HCT116 (cell line): Measurements from ENCODE around the gene RNF150. TPM values are rescaled to one million over a fixed set of nuclear protein-coding genes. Genes with fewer than 3 reads are reported as not detected.

Experiments
- ATAC-seq: fragments of 200-7000 bp; cut with Tn5 transposase; 2 replicates; pipeline ENCODE4 v1.9.1; 2020; ENCODE audit warnings: mild to moderate bottlenecking, moderate library complexity
- BruUV-seq: library from RNA; stranded (reverse); fragments of 400-500 nt; replicated peaks from 2 replicates; lab custom pipeline; 2021; lab: Mats Ljungman, UMichigan
- CTCF ChIA-PET: fragments of 300-600 bp; sonication (Branson Sonifier 250); formaldehyde crosslinking; loops from one replicate; lab custom pipeline; 2021; ENCODE audit warnings: antibody characterized with exemption; lab: Charles Lee
- POLR2A ChIA-PET: fragments of 300-600, 350-600 bp; sonication (Branson Sonifier 250); formaldehyde crosslinking; loops from one replicate; lab custom pipeline; 2021; ENCODE audit warnings: antibody characterized with exemption; lab: Charles Lee
- RAD21 ChIA-PET, 2 experiments: fragments of 300-600 bp; sonication (Branson Sonifier 250); formaldehyde crosslinking; loops; one replicate each; lab custom pipeline; 2023; ENCODE audit warnings: low total read pairs in 2 of 2; ENCODE audit not compliant: uncharacterized antibody in 2 of 2, unreplicated experiment in 2 of 2, low non-redundant PET in 1 of 2; lab: Charles Lee
- DNase-seq: peaks from one replicate; pipeline ENCODE4 v3.0.0-alpha.2; 2010; ENCODE audit warnings: low read depth, low spot score
- H2AFZ ChIP-seq: fragments of 200-600 bp; shearing (Covaris generic), sonication (generic); 2 replicates; pipeline ENCODE4 v1.6.1; 2017; ENCODE audit warnings: low read depth, mixed run types, mixed read lengths, antibody characterized with exemption, low read length; ENCODE audit not compliant: poor library complexity, severe bottlenecking
- H3K27ac ChIP-seq: 2 replicates; pipeline ENCODE4 v1.5.1; 2012; ENCODE audit warnings: low read depth, low read length
- H3K27me3 ChIP-seq: fragments of 200-600 bp; sonication (generic); 2 replicates; pipeline ENCODE4 v1.6.1; 2016; ENCODE audit warnings: mixed run types, low read length, mixed read lengths; ENCODE audit not compliant: insufficient read depth
- H3K36me3 ChIP-seq, 2 experiments: fragments of 200-500 bp in 1 of 2; fragments of 200-600 bp in 1 of 2; sonication (Bioruptor generic) in 1 of 2; sonication (generic) in 1 of 2; 2 replicates each; pipeline versions ENCODE4 v1.5.1 to v1.6.1; 2014 to 2016; ENCODE audit warnings: low read length in 2 of 2, inconsistent platforms in 1 of 2, mixed read lengths in 1 of 2, mixed run types in 1 of 2; ENCODE audit not compliant: insufficient read depth in 2 of 2, control insufficient read depth in 1 of 2
- H3K4me1 ChIP-seq, 2 experiments: fragments of 200-600 bp in 1 of 2; sonication (generic) in 1 of 2; 2 replicates each; pipeline versions ENCODE4 v1.5.1 to v1.6.1; 2012 to 2017; ENCODE audit warnings: low read length in 2 of 2, inconsistent platforms in 1 of 2, mild to moderate bottlenecking in 1 of 2, mixed read lengths in 1 of 2, mixed run types in 1 of 2, moderate library complexity in 1 of 2; ENCODE audit not compliant: insufficient read depth in 2 of 2, control insufficient read depth in 1 of 2
- H3K4me2 ChIP-seq: fragments of 200-600 bp; sonication (generic); 2 replicates; pipeline ENCODE4 v1.6.1; 2017; ENCODE audit warnings: mixed run types, low read length, mixed read lengths
- H3K4me3 ChIP-seq, 2 experiments: fragments of 200-600 bp in 1 of 2; sonication (generic) in 1 of 2; replicated peaks in 1 of 2; 2 replicates each; pipeline ENCODE4 v1.5.1; 2011 to 2016; ENCODE audit warnings: low read length in 2 of 2, control low read depth in 1 of 2, low read depth in 1 of 2, mild to moderate bottlenecking in 1 of 2, mixed read lengths in 1 of 2, mixed run types in 1 of 2
- H3K79me2 ChIP-seq: fragments of 200-600 bp; sonication (generic); 2 replicates; pipeline ENCODE4 v1.6.1; 2017; ENCODE audit warnings: mild to moderate bottlenecking, mixed run types, low read length, moderate library complexity, mixed read lengths; ENCODE audit not compliant: insufficient read depth
- H3K9ac ChIP-seq: fragments of 200-600 bp; sonication (generic); 2 replicates; pipeline ENCODE4 v1.6.1; 2016; ENCODE audit warnings: low read length, mixed read lengths
- H3K9me2 ChIP-seq: fragments of 200-600 bp; sonication (generic), shearing (Covaris generic); 2 replicates; pipeline ENCODE4 v1.6.1; 2017; ENCODE audit warnings: mixed run types, mild to moderate bottlenecking, moderate library complexity; ENCODE audit not compliant: insufficient read depth
- H3K9me3 ChIP-seq, 2 experiments: fragments of 200-500 bp in 1 of 2; fragments of 200-600 bp in 1 of 2; sonication (Bioruptor generic) in 1 of 2; sonication (generic) in 1 of 2; 2 replicates each; pipeline ENCODE4 v1.6.1; 2014 to 2017; ENCODE audit warnings: low read length in 2 of 2, mixed read lengths in 2 of 2, inconsistent platforms in 1 of 2, low read depth in 1 of 2, mild to moderate bottlenecking in 1 of 2, mixed run types in 1 of 2, moderate library complexity in 1 of 2; ENCODE audit not compliant: control insufficient read depth in 1 of 2, insufficient read depth in 1 of 2
- H4K20me1 ChIP-seq: fragments of 200-600 bp; sonication (generic), shearing (Covaris generic); 2 replicates; pipeline ENCODE4 v1.6.1; 2017; ENCODE audit warnings: mixed run types, mild to moderate bottlenecking, moderate library complexity; ENCODE audit not compliant: insufficient read depth
- CBX3 ChIP-seq: IDR thresholded peaks from 2 replicates; pipeline ENCODE4 v1.6.1; 2012; ENCODE audit warnings: low read depth
- CEBPB ChIP-seq: IDR thresholded peaks from 2 replicates; pipeline ENCODE4 v1.6.1; 2012; ENCODE audit warnings: low read depth
- EZH2 ChIP-seq: fragments of 200-600 bp; sonication (generic); IDR thresholded peaks from 2 replicates; pipeline ENCODE4 v1.6.1; 2017; ENCODE audit warnings: antibody characterized with exemption, mixed run types
- EZH2phosphoT487 ChIP-seq: fragments of 200-600 bp; IDR thresholded peaks from 2 replicates; pipeline ENCODE4 v1.6.1; 2018; ENCODE audit warnings: antibody characterized with exemption, borderline replicate concordance
- FOSL1 ChIP-seq: IDR thresholded peaks from 2 replicates; pipeline ENCODE4 v1.6.1; 2012; ENCODE audit warnings: low read depth
- JUND ChIP-seq: IDR thresholded peaks from 2 replicates; pipeline ENCODE4 v1.6.1; 2012
- POLR2A ChIP-seq: IDR thresholded peaks from 2 replicates; pipeline ENCODE4 v1.7.0; 2011; ENCODE audit warnings: borderline replicate concordance; ENCODE audit not compliant: insufficient read depth, insufficient read length; ENCODE audit errors: extremely low read depth
- POLR2AphosphoS5 ChIP-seq: IDR thresholded peaks from 2 replicates; pipeline ENCODE4 v1.6.1; 2011; ENCODE audit warnings: mild to moderate bottlenecking, low read depth, low read length, moderate library complexity
- RAD21 ChIP-seq: IDR thresholded peaks from 2 replicates; pipeline ENCODE4 v1.6.1; 2012; ENCODE audit warnings: low read depth, mild to moderate bottlenecking
- SIN3A ChIP-seq: IDR thresholded peaks from 2 replicates; pipeline ENCODE4 v1.6.1; 2012; ENCODE audit warnings: low read depth
- ZFX ChIP-seq: fragments of 450-650 bp; IDR thresholded peaks from 2 replicates; pipeline ENCODE4 v1.6.1; 2017
- ZNF274 ChIP-seq: fragments of 200-500 bp; sonication (Bioruptor generic); IDR thresholded peaks from 2 replicates; pipeline ENCODE4 v1.6.1; 2014; ENCODE audit warnings: mild to moderate bottlenecking, low read depth, low read length, inconsistent platforms
- intact Hi-C: fragments of 100-400 bp; cut with micrococcal nuclease; formaldehyde crosslinking; loops from 2 replicates; pipeline ENCODE4 v1.10.0; 2022
- total RNA-seq: library from RNA; stranded (reverse); gene quantifications from one replicate; pipeline ENCODE4 v1.2.1, GENCODE V29; 2021; ENCODE audit not compliant: unreplicated experiment
- TF ChIP-seq, protein P1 (sequence below): IDR thresholded peaks from 2 replicates; pipeline ENCODE4 v1.6.1; 2012

The RNF150 gene
- total RNA-seq, 1 experiment from 2014 or later, result 0.07 TPM

- ATAC-seq, result no peak
- H3K36me3 ChIP-seq, result no peaks in the 10 kb centered on the region
- no peak overlapping the region for H3K4me3 ChIP-seq
- no peak overlapping the region for H3K4me2 ChIP-seq
- RAD21 ChIA-PET, result no interaction called here
- TF ChIP-seq CEBPB (no peak), RAD21 (no peak), SIN3A (no peak), ZNF274 (no peak)
- TF ChIP-seq, protein P1, sequence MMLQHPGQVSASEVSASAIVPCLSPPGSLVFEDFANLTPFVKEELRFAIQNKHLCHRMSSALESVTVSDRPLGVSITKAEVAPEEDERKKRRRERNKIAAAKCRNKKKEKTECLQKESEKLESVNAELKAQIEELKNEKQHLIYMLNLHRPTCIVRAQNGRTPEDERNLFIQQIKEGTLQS, result no peak
- no peaks in the 10 kb centered on the region for H3K79me2 ChIP-seq
- no peaks in the 10 kb centered on the region for H3K9me2 ChIP-seq
- H4K20me1 ChIP-seq, result no peaks in the 10 kb centered on the region
- CTCF ChIA-PET, result no interaction called here
- no peak overlapping the region for H3K27ac ChIP-seq
- H2AFZ ChIP-seq, result no peak overlapping the region
- no peak for DNase-seq
- no peaks in the 10 kb centered on the region for H3K9me3 ChIP-seq
- H3K27me3 ChIP-seq, result no peaks in the 10 kb centered on the region
- POLR2A ChIA-PET, result no interaction called here
- no TSS peak for BruUV-seq
- intact Hi-C loops, result no loop called here
- H3K9ac ChIP-seq, result no peak overlapping the region
- H3K4me1 ChIP-seq, result no peaks in the 10 kb centered on the region
Measured at GRCh38 chr4:141131723-141132071, 1.6 kb downstream of the RNF150 start.

GRCh38 chr4:141130947-141131605, 2.2 kb downstream of the RNF150 start:
- no peaks in the 10 kb centered on the region for H4K20me1 ChIP-seq
- H3K9ac ChIP-seq, result no peak overlapping the region
- H3K9me2 ChIP-seq, result no peaks in the 10 kb centered on the region
- DNase-seq, result no peak
- H3K4me3 ChIP-seq, result no peak overlapping the region
- H3K9me3 ChIP-seq, result no peaks in the 10 kb centered on the region
- H3K79me2 ChIP-seq, result no peaks in the 10 kb centered on the region
- H3K4me2 ChIP-seq, result no peak overlapping the region
- ChIA-PET RAD21 (no interaction called here), POLR2A (no interaction called here), CTCF (no interaction called here)
- no peaks in the 10 kb centered on the region for H3K36me3 ChIP-seq
- ATAC-seq, result no peak
- H3K4me1 ChIP-seq, result no peaks in the 10 kb centered on the region
- TF ChIP-seq FOSL1 (no peak), ZFX (no peak), POLR2AphosphoS5 (no peak), EZH2phosphoT487 (no peak), SIN3A (no peak), CBX3 (no peak), POLR2A (no peak), EZH2 (no peak), JUND (no peak)
- no peak overlapping the region for H3K27ac ChIP-seq
- no TSS peak for BruUV-seq
- intact Hi-C loops, result no loop called here
- H3K27me3 ChIP-seq, result no peaks in the 10 kb centered on the region
- no peak overlapping the region for H2AFZ ChIP-seq
